NCI-H2227 treated with DMSO at 0.1 percent for 48 hours (cell line): ENCODE measurements around the gene CHRNG.

Source experiments
- DNase-seq: peaks from one replicate; lab custom pipeline; 2025; lab: John Stamatoyannopoulos, UW

The CHRNG gene, protein sequence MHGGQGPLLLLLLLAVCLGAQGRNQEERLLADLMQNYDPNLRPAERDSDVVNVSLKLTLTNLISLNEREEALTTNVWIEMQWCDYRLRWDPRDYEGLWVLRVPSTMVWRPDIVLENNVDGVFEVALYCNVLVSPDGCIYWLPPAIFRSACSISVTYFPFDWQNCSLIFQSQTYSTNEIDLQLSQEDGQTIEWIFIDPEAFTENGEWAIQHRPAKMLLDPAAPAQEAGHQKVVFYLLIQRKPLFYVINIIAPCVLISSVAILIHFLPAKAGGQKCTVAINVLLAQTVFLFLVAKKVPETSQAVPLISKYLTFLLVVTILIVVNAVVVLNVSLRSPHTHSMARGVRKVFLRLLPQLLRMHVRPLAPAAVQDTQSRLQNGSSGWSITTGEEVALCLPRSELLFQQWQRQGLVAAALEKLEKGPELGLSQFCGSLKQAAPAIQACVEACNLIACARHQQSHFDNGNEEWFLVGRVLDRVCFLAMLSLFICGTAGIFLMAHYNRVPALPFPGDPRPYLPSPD

DNA sequence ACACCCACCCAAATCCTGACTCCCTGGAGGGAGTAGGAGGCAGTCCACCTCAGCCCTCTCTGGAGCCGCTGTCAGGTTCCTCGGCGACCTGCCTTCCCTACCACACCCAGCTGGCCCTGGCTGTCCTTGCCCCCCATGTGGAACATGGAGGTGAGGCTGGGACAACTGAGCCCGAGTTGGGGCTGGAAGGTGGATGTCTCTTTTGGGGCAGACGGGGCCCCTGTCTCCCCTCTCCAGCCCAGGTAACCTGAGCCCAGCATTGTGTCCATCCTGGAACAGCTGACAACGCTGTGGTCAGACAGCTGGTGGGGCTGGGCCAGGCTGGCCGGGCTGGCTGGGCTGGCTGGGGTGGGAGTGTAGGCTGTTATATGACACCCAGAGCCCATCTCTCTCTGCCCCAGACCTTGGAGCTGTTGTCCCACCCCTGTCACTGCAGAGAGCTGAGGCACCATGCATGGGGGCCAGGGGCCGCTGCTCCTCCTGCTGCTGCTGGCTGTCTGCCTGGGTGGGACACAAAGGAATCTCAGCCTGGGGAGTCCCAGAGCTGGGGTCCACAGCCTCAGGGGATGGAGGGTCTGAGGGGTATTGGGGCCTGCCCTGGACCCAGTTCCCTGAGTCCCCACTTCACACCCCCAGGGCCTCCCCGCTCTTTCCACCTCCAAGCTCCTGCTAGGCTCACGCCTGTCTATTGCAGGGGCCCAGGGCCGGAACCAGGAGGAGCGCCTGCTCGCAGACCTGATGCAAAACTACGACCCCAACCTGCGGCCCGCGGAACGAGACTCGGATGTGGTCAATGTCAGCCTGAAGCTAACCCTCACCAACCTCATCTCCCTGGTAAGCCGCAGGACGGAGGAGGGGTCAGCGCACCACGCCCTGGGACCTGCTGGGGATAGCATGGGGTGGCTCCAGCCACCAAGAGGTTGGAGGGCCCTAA lies at the start of gene CHRNG:
Gene CHRNG, plus strand, starts transcription at position 395 of the 934 bp plus-strand sequence. Its CDS starts 56 bp downstream, at position 451.
- no peak for DNase-seq

DNA sequence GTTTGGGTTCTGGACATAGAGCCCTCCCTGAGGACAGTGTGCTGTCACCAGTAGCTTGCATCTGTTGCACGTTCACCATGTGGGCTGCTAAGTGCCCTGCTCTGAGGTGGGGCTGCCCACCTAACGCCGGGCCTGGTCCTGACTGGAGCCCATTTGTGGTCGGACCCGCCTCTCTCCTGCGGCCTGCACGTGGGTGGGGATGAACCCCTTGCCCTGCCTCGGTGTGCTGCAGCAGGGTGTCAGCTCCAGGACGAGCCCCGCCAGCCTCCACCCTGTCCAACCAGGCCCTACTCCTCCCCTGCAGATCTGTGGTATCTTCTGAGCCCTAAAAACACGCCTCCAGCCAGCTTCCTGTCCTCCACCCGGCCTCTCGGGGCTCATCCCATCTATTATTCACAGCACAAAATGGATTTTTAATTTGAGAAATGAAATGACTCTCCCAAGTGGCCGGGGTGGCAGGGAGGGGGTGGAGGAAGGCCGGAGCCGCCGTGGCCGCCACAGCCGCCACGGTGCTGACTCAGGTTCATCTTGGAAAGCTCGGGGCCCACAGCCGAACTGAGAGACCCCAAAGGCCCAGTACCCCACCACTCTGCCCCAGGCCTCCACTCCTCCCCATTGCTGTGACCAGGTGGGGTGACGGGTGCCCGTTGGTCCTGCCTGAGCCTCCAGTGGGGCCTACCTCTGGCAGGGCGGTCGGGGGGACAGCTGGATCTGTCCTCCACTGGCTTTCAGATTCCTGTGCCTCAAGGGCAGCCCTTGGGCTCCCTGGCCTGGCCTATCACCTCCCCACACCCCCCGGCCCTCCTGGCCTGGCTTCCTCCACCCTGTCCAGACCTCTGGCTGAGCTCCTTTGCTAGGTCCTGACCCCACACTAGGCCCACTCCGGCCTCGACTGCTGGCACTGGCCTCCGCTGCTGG lies 49.0 kb upstream of the CHRNG start:
- no peak for DNase-seq

GRCh38 chr2:232491139-232491780 lies 48.2 kb upstream of the CHRNG start:
- no peak for DNase-seq

DNA sequence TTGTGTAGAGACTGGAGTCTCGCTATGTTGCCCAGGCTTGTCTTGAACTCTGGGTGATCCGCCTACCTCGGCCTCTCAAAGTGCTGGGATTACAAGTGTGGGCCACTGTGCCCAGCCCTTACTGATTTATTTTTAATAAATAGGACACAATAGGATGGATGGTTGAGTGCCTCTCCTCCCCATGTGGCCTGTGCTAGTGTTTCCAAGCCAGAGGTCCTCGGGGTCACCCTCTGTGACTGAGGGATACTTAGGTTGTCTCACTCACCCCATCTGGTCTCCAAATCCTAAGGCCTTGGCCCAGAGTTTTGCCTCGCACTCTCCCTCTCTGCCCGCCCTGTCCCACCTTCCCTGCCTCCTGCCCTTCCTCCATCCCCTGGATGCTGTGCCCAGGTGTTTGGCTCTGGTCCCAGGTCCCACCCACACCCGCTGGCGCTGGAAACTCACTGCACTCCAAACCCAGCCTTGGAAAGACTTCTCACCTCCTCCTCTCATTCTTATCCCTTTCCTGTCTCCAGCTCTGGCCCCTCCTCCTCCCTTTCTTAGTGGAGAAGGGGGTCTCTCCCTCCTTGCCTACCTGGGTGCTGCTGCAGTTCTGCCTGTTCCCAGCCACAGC lies 47.1 kb upstream of the CHRNG start:
- no peak for DNase-seq

DNA sequence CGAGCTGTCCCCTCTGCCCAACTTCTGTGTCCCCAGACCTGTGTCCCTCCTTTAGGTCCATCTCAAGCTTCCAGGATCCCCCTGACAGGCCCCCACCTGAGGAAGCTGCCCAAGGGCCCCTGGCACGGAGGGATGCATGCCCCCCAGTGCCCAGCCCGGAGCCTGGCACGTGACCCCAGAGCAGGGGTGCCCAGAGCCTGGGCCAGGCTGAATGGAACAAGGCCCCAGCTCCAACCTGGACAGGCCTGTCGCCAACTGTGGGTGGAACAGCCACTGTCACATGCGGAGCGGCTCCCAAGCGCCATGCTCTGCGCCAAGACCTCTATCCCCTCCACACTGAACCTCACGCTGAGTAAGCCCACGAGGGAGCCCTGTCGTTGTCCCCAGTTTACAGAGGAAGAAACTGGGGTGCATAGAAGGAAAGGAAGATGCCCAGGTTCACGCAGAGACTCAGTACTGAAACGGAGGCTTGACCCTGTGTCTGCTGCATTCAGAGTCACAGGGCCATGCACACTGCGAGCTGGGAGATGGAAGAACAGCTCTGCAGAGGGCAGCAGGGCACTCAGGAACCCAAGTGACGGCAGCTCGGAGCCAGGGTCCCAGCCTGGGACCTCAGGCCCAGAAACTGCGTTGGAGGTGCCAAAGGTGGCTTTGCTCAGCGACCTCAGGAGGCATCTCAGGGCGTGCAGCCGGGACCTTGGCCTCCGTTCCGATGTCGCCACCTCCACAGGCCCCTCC lies 46.4 kb upstream of the CHRNG start:
- DNase-seq: no peak

DNA sequence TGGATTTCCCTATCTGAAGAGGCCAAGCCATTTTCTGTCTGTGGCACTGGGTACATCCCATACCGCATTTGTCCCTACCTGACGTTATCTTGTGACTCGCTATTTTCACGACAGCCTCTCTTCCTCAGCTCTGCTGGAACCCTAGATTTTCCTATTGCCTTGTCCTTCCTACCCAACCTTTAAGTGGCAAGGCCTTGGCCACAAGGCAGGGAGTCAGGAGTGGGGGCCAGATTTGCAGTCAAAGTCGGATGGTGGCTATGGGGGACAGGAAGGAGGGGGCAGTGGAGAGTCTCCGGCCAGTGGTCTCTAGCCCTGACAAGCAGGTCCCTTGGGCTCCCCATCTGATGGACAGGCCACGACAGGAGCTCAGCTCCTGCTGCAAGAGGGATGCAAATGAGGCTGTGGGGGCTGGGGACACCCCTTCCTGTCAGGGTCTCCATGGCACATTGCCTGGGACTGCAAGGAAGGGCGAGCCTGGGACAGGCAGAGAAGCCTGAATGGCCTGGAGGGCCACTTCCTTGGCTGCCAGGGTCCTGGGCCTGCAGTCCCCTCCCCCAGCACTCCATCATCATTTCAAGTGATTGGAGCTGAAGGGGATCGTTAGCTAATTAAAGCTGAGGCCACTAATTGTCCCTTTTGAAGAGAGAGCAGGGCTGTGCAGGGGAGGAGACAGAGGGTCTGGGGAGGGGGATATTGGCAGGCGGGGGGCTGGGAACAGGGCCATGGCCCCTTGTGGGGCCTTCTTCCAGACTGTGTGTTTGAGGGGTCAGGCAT lies 45.6 kb upstream of the CHRNG start:
- no peak for DNase-seq

GRCh38 chr2:232494542-232494941 lies 45.0 kb upstream of the CHRNG start:
- no peak for DNase-seq

- DNase-seq: no peak
These were observed 44.2 kb upstream of the CHRNG start for GRCh38 chr2:232495292-232495691.

GRCh38 chr2:232496501-232497270 lies 42.8 kb upstream of the CHRNG start:
- DNase-seq: peak; percentile 45

DNA sequence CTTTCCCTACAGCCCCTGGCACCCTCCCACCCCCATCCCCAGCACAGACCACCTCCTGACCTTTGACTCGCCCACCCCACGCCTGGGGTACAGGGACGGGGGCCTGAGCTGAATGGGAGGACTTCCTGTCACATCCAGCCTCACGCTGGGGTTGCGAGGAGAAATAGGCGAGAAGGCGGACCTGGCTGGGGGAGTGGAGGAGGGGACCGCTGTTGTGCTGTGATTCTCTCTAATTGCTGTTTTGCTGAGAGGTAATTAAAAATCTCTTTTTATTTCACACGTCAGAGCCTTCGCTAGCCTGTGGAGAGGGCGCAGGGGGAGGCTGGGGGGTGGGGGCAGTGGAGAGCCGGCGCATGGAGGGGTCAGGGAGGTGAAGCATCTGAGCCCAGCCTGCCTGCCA lies 42.1 kb upstream of the CHRNG start:
- no peak for DNase-seq

DNA sequence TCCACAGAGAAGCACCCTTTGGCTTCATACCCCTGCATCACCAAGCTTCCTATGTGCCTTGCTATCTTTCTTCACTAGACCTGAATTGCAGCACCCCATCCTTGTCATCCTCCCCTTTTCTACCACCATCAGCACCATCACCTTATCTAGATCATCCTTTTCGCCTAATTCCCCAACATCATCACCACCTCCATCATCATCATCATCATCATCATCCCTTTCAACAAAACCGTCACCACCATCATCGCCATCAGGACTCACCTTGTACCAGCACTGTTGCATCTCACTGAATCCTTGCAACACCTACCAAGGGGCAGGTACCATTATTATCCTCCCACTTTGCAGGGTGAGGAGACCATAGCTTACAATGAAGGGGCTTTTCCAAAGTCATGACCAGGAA lies 41.0 kb upstream of the CHRNG start:
- no peak for DNase-seq

- no peak for DNase-seq
These were observed 38.1 kb upstream of the CHRNG start for GRCh38 chr2:232501331-232501771.

DNA sequence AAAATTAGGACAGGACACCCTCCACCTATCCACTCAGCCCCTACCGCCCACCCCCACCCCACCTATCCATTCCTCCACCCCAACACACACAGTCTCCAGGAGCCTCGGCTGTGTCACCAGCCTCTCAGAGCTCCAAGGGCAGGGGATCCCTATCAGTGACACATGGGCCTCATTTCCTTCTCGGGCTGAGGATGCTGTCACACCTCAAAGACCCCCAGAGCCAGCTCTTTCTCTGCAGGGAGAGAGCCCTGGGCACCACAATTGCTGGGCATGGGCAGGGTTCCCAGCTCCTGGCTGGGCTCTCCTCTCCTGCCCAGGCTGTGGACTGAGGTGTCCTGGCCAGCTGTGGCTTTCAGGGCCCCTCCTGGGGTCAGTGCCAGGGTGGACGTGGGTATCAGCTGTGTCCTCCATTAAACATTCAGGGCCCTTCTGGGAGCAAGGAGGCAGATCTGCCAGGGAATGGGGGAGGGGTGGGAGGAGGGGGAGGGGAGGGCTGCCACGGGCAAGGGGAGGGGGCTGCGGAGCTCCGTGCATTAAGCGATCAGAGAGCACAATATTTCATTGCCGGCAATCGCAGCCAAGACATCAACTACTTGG lies 37.6 kb upstream of the CHRNG start:
- DNase-seq: no peak

DNA sequence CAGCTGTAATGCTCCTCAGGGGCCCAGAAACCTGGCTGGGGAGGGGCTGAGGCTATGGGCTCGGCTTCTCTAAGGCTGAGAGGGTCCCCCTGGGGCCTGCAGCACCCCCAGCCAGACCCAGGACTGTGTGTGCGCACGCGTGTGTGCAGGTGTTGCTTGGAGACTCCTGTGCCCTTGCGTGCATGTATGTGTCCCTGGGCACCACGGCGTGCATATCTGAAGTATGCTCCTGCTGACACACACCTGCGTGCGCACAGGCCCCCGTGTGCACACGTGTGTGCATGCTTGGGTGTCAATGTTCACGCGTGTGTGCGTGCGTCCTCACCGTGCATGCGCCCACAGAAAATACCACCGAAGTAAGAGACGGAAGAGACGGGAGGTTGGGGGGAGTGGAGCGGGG lies 37.0 kb upstream of the CHRNG start:
- no peak for DNase-seq

- DNase-seq: peak; percentile 47
These were observed 36.3 kb upstream of the CHRNG start for GRCh38 chr2:232502911-232503808.

DNA sequence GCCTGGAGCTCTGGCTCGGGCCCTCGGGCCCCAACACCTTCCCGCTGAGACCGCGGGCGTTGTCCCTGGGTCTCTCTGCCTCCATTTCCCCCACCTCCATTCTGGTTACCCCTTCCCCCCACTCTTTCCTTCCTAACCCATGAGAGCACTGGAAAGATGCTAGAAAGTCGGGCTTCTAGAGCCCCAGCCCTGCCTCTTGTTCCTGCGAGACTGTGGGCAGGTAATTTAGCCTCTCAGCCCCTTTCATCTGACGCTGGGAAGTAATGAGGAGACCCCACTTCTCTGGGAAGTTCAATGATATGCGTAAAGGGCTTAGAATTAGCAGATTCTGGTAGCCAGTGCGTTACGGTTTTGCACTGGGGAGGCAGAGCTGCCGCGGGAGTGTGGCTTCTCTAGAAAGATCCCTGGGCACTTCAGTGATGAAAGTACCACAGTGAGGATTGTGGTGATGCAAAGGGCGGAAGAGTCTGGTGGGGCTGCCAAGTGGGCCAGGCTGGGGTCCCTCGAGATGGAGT lies 35.6 kb upstream of the CHRNG start:
- no peak for DNase-seq

GRCh38 chr2:232504438-232504837 lies 35.1 kb upstream of the CHRNG start:
- peak; percentile 10 for DNase-seq
